Endothelial cell of umbilical vein (primary cell): Measurements from ENCODE around the gene PCTP. TPM values are rescaled to one million over a fixed set of nuclear protein-coding genes. Genes with fewer than 3 reads are reported as not detected.

Experiments
- BruUV-seq: library from RNA; stranded (reverse); fragments of 400-500 nt; replicated peaks from 2 replicates; lab custom pipeline; 2021; lab: Mats Ljungman, UMichigan
- CTCF ChIA-PET: fragments of 300-600, 350-600 bp; sonication (Branson Sonifier 250); formaldehyde crosslinking; loops from one replicate; lab custom pipeline; 2021; ENCODE audit warnings: antibody characterized with exemption, inconsistent platforms; lab: Charles Lee
- POLR2A ChIA-PET: fragments of 300-600, 350-600 bp; sonication (Branson Sonifier 250); formaldehyde crosslinking; loops from one replicate; lab custom pipeline; 2021; ENCODE audit warnings: antibody characterized with exemption, inconsistent platforms; lab: Charles Lee
- DNase-seq: peaks from one replicate; pipeline ENCODE4 v3.0.0-alpha.2; 2011; ENCODE audit warnings: low read depth, low spot score
- FAIRE-seq: peaks from 2 replicates; lab custom pipeline; 2011; peaks lifted over from hg19 to GRCh38; lab: Jason Lieb, UNC
- H2AFZ ChIP-seq: 2 replicates; pipeline ENCODE4 v1.6.0; 2012; ENCODE audit warnings: low read depth, low read length, control low read depth, inconsistent platforms
- H3K27ac ChIP-seq: 2 replicates; pipeline ENCODE4 v1.5.1; 2011; ENCODE audit warnings: low read depth, mild to moderate bottlenecking, control low read depth, low read length, moderate library complexity; ENCODE audit not compliant: insufficient read depth
- H3K27me3 ChIP-seq, 2 experiments: 2 replicates each; pipeline versions ENCODE4 v1.6.0 to v1.6.1; 2011; ENCODE audit warnings: low read length in 2 of 2, mixed read lengths in 1 of 2; ENCODE audit not compliant: control insufficient read depth in 2 of 2, insufficient read depth in 2 of 2
- H3K36me3 ChIP-seq, 2 experiments: 2 replicates in 1 of 2; 3 replicates in 1 of 2; pipeline ENCODE4 v1.5.1; 2011; ENCODE audit warnings: low read length in 2 of 2, mild to moderate bottlenecking in 1 of 2, moderate library complexity in 1 of 2; ENCODE audit not compliant: control insufficient read depth in 2 of 2, insufficient read depth in 2 of 2; ENCODE audit errors: extremely low read depth in 1 of 2
- H3K4me1 ChIP-seq: 3 replicates; pipeline ENCODE4 v1.5.1; 2011; ENCODE audit warnings: mild to moderate bottlenecking, low read length; ENCODE audit not compliant: control insufficient read depth, insufficient read depth; ENCODE audit errors: extremely low read depth
- H3K4me2 ChIP-seq: 2 replicates; pipeline ENCODE4 v1.6.1; 2011; ENCODE audit warnings: low read length, control low read depth, mixed read lengths; ENCODE audit not compliant: insufficient read depth
- H3K4me3 ChIP-seq, 3 experiments: fragments of 200-600 bp in 1 of 3; sonication (generic), shearing (Covaris generic) in 1 of 3; replicated peaks in 1 of 3; 2 replicates each; pipeline ENCODE4 v1.5.1; 2011 to 2016; ENCODE audit warnings: control low read depth in 3 of 3, low read length in 3 of 3, mild to moderate bottlenecking in 2 of 3, inconsistent platforms in 1 of 3, low read depth in 1 of 3, moderate library complexity in 1 of 3; ENCODE audit not compliant: insufficient read depth in 1 of 3
- H3K79me2 ChIP-seq: 2 replicates; pipeline ENCODE4 v1.6.0; 2012; ENCODE audit warnings: low read length, inconsistent platforms; ENCODE audit not compliant: control insufficient read depth, insufficient read depth
- H3K9ac ChIP-seq: replicated peaks from 2 replicates; pipeline ENCODE3; 2011; ENCODE audit warnings: low read length, control low read depth; ENCODE audit not compliant: insufficient read depth; ENCODE audit errors: extremely low read depth
- H3K9me1 ChIP-seq: replicated peaks from 3 replicates; pipeline ENCODE4 v1.6.0; 2011; ENCODE audit warnings: mild to moderate bottlenecking, low read length; ENCODE audit not compliant: control insufficient read depth, insufficient read depth; ENCODE audit errors: extremely low read depth
- H3K9me3 ChIP-seq: replicated peaks from 2 replicates; pipeline ENCODE4 v1.5.1; 2012; ENCODE audit warnings: low read length, inconsistent platforms; ENCODE audit not compliant: control insufficient read depth, insufficient read depth
- H4K20me1 ChIP-seq: replicated peaks from 2 replicates; pipeline ENCODE3; 2011; ENCODE audit warnings: mild to moderate bottlenecking, low read length; ENCODE audit not compliant: control insufficient read depth, insufficient read depth; ENCODE audit errors: extremely low read depth
- CTCF ChIP-seq, 2 donors: IDR thresholded peaks; 1 replicate in 1 of 2; 2 replicates in 1 of 2; pipeline ENCODE4 v1.5.1; 2011; ENCODE audit warnings: low read length in 2 of 2, mild to moderate bottlenecking in 2 of 2, moderate library complexity in 2 of 2, control low read depth in 1 of 2, inconsistent platforms in 1 of 2, low read depth in 1 of 2; ENCODE audit not compliant: insufficient read depth in 1 of 2; ENCODE audit errors: extremely low read depth in 1 of 2
- EZH2 ChIP-seq: IDR thresholded peaks from 2 replicates; pipeline ENCODE4 v1.6.1; 2012; ENCODE audit warnings: borderline replicate concordance, low read depth, mild to moderate bottlenecking, moderate library complexity, low read length, inconsistent platforms; ENCODE audit not compliant: severe bottlenecking
- FOS ChIP-seq: IDR thresholded peaks from 2 replicates; pipeline ENCODE4 v1.6.1; 2011; ENCODE audit warnings: mild to moderate bottlenecking, low read length, moderate library complexity, borderline replicate concordance; ENCODE audit not compliant: insufficient read depth
- GATA2 ChIP-seq: IDR thresholded peaks from 2 replicates; pipeline ENCODE4 v1.7.0; 2011; ENCODE audit warnings: low read depth, mild to moderate bottlenecking, moderate library complexity, mixed read lengths, low read length; ENCODE audit not compliant: insufficient read length, insufficient read depth
- JUN ChIP-seq: IDR thresholded peaks from 2 replicates; pipeline ENCODE4 v1.6.1; 2011; ENCODE audit warnings: borderline replicate concordance, low read depth; ENCODE audit not compliant: insufficient read length, insufficient read depth
- MYC ChIP-seq: IDR thresholded peaks from one replicate; pipeline ENCODE4 v1.6.1; 2011; ENCODE audit warnings: mild to moderate bottlenecking, low read depth, low read length
- POLR2A ChIP-seq: IDR thresholded peaks from 2 replicates; pipeline ENCODE4 v1.6.1; 2012; ENCODE audit warnings: low read depth, mild to moderate bottlenecking, control low read depth, low read length
- POLR2AphosphoS5 ChIP-seq: IDR thresholded peaks from 2 replicates; pipeline ENCODE4 v1.6.1; 2012; ENCODE audit warnings: low read depth, mild to moderate bottlenecking, control low read depth, low read length, moderate library complexity; ENCODE audit not compliant: insufficient read depth
- dilution Hi-C: fragments of 300-500 bp; cut with MboI; formaldehyde crosslinking; loops from one replicate; pipeline ENCODE4 v1.15.0; 2019; ENCODE audit warnings: low sequenced_read_pairs; ENCODE audit not compliant: extremely low pct_ligation_motif_present
- intact Hi-C: fragments of 100-400 bp; cut with micrococcal nuclease; formaldehyde crosslinking; loops from one replicate; pipeline ENCODE4 v1.10.0; 2022
- polyA plus RNA-seq, 4 experiments: library from polyadenylated mRNA; depleted of rRNA in 3 of 4; stranded (reverse) in 3 of 4; unstranded in 1 of 4; fragments of >200 nt; gene quantifications; 2 replicates each; pipeline versions ENCODE4 v1.2.1 to v1.2.3, GENCODE V29; 2011 to 2012; ENCODE audit warnings: missing spikeins in 1 of 4
- total RNA-seq: library from RNA; stranded (reverse); gene quantifications from 2 replicates; pipeline ENCODE4 v1.2.3, GENCODE V29; 2021
- TF ChIP-seq, protein P1 (sequence below): IDR thresholded peaks from 2 replicates; pipeline ENCODE4 v1.6.1; 2011; ENCODE audit not compliant: insufficient read depth, insufficient read length

The PCTP gene
- total and polyA plus RNA-seq, 2 donors (not counting 3 experiments of a cell fraction or from before 2014, with no cell fraction given) = 13.5 to 18.3 TPM

GRCh38 chr17:55704401-55704800 lies 46.5 kb upstream of the PCTP start:
- FAIRE-seq (no peak), DNase-seq (no peak)
- Histone ChIP-seq H3K4me2 (no peak overlapping the region), H3K9me1 (no peaks in the 10 kb centered on the region), H2AFZ (no peak overlapping the region), H3K27me3 (peaks cover 0 to 2% of the 10 kb centered on the region in 2 experiments), H3K9ac (no peak overlapping the region), H3K79me2 (no peaks in the 10 kb centered on the region), H3K4me3 (no peak overlapping the region), H3K27ac (no peak overlapping the region), H3K36me3 (no peaks in the 10 kb centered on the region), H3K4me1 (no peaks in the 10 kb centered on the region), H3K9me3 (no peaks in the 10 kb centered on the region), H4K20me1 (no peaks in the 10 kb centered on the region)
- dilution Hi-C loops = no loop called here
- BruUV-seq = no TSS peak
- TF ChIP-seq POLR2AphosphoS5 (no peak), CTCF (IDR thresholded peaks at IDR 0.05; ENCODE audit: extremely low read depth in 1 of 2, insufficient read depth in 1 of 2, low read depth in 1 of 2, low read length in 2 of 2) (no peak), GATA2 (no peak), FOS (no peak), POLR2A (no peak), EZH2 (no peak), MYC (no peak), JUN (no peak)
- TF ChIP-seq, protein P1, sequence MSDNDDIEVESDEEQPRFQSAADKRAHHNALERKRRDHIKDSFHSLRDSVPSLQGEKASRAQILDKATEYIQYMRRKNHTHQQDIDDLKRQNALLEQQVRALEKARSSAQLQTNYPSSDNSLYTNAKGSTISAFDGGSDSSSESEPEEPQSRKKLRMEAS = no peak
- intact Hi-C loops = no loop called here
- ChIA-PET CTCF (interaction anchor here (0.7 to 1.4 kb wide), 2 partner anchors 8 to 20 kb away, joined by 3 read pairs; no protein-coding TSS in a partner anchor), POLR2A (no interaction called here)
